ENCODE data around the gene KMT2D.

DNA sequence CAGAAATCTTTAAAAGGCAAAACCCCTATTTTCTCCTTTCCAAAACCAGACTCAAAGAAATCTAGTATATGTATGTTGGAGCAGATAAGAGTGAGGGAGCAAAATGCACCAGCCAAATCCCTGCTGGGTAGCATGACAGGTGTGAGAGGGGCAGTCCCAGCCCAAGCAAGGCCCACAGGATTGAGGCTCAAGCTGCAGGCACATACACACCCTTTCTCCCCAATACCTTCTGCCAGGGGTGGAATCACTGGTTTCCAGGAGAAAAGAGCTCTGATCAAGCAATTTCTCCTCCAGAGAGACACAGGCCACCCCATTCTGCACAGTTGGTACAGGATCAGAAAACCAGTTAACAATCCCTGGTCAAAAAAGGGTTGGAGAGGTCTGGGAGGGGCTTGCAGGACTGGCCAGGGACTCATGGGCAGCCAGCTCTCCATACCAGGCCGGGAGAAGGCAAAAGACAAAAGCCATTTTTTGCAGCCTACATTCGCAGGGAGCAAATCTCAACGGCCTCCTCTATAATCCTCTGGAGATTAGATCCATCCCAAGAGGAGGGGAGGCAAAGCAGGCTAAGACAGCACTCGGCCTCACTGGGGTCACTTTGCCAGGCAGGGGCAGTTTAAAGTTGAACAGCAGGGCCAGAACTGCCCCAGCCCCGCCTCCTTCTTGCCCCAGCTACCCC lies 2.1 kb downstream of the KMT2D start:
- no peak for TF ChIP-seq POLR2A (IDR thresholded peaks at IDR 0.05)
- TF ChIP-seq CTCF (IDR thresholded peaks at IDR 0.05 in 4 of 5, conservative IDR thresholded peaks at IDR 0.05 in 1 of 5): no peak
